Activated CD4-positive, alpha-beta T cell treated with anti-CD3 and anti-CD28 coated beads, Interleukin-2, amount 50 U/mL, for 24 hours (primary cell): Measurements from ENCODE around the gene PEX11A.
A peak's percentile ranks its signal among the peaks of the same experiment; 100 is the strongest.
"Not testable (repeated sequence)": the region's sequence is repeated elsewhere in the genome, so short reads cannot be mapped to it uniquely, and the experiment has no call there.

ENCODE experiments used
- DNase-seq, 2 donors: peaks; one replicate each; pipeline ENCODE4 v3.0.0-alpha.2; 2020; ENCODE audit warnings: low read depth in 1 of 2, low spot score in 1 of 2

Gene PEX11A, protein sequence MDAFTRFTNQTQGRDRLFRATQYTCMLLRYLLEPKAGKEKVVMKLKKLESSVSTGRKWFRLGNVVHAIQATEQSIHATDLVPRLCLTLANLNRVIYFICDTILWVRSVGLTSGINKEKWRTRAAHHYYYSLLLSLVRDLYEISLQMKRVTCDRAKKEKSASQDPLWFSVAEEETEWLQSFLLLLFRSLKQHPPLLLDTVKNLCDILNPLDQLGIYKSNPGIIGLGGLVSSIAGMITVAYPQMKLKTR

DNA sequence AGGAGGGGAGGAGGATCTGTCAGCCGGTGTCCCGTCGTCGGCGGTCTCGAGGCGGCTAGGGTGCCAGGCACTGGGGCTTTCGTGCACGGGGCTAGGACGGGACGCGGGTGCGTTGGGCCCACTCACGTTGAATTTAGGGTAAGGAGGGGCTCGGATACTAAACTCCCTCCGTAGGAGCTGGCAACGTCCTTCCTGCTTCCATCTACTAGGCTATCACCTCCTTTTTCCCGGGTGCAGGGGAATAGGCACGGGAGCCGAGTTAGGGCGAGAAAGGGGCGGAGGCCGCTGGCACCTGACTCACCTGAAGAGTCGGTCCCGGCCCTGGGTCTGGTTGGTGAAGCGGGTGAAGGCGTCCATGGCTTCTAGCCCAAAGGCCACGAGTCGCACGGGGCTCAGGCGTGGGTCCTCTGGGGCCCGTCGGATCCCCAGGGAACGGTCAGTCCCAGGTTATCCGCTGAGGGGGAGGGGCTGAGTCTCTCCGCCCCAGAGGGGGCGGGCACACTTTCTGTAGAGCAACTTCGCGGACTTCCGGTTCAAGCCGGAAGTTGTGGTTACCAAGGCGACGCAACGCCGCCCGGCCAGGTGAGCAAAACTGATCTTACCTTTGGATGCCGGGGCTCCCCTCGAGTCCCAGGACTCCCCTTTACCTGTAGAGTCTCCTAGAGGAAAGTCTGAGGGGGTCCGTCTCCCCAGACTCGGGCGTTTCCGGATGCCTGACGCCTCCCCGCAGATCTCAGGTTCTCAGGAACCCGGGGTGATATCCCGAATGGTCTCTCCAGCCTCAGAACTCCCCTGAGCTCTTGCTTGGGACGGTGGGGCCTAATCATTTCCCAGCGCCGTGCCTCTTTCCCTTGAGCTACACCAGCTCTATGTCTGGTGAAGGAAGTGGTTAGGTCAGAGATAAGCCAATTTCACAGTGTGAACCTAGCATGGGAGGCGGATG is at the start of gene PEX11A, which contains the start of gene WDR93:
PEX11A (minus strand) TSS at position 479 of the 943 bp plus-strand sequence; CDS start at position 357, 122 bp downstream.
WDR93 (plus strand) TSS at position 536 of the 943 bp plus-strand sequence. CDS start 10,936 bp downstream, outside the sequence.
- peak; percentile 64 to 70 for DNase-seq

DNA sequence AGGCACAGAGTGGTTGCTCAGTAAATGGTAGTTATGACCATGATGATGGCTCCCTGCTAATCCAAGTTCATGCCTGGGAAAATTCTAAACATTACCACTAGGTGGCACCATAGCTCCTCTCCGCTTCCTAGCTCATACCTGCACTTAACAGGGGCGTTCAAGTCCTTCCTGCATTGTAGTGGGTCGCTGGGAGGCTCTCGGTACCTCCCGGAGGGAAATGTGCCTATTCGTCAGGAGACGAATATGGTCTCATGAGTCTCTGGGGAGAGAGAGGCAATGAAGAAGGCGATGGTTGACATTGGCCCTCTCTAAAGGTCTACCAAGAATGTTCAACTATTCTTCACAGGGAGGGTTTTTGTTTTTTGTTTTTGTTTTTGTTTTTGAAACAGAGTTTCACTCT is 49.6 kb upstream of the PEX11A start:
- DNase-seq, result peak; percentile 15 to 49

DNA sequence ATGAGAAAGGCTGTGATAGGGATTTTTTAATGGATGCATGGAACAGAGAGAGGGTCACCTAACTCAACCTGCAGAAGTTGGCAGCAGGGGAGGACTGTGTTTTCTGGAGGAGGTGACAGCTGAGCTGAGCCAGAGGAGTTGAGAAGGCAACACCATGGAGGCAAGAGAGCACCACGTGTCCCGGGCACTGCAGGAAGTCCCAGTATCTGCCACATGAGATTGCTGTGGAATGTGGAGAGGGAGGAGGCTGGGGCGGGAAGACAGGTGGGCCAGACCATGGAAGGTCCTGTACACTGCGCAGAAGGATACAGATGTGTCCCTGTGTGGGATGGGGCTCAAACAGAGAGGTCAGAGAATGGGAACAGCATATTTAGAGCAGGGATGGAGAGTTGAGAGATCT is 45.2 kb upstream of the PEX11A start:
- DNase-seq, result no peak

DNA sequence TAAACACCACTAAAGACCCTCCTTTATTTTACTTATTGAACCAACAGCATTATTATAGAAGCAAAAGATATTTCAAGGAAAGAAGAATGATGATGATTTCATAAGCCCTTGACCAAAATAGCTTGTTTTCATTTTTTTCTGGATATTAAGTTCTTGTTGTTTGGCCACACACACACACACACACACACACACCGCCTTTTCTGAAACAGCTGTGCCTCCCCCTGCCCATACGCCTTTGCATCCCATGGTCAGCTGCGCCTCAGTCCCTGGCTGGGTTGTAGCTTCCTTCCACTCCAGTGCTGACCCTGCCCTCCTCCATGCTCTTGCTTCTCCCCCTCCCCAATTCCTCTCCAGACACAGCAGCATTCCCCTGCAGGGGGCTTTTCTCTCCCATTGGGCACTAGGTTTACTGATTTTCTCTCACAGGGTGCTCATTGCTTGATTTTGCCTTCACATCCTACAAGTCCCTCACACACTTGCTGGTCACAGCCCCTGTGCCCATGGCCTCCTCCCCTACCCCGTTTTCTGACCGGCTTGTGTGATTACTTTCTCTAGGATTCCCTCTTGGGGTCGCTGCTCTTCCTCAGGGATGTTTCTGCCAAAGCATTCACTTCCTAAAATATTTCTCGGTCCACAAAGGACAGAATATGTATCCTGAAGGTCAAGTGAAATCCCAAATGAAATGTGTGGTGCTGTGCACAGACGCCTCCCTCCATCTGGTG is 42.1 kb upstream of the PEX11A start:
- no peak for DNase-seq

DNA sequence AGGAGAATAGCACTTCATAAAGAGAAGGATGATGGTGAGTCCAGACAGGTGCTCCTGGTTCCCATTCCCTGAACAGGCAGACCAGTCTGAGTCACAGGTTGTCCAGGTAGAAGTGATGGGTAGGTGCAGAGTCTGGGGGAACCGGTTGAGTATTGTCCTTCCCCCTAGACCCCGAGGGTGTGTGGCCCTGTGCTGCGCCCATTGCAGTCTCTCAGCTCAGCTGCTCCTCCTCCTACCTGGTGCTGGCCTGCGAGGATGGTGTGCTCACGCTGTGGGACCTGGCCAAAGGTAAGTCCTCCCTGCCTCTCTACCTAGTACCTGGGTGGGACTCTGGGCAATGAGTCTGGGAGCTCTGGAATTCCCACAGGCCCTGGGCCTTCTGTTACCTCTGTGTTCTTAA is 40.7 kb upstream of the PEX11A start:
- no peak for DNase-seq

DNA sequence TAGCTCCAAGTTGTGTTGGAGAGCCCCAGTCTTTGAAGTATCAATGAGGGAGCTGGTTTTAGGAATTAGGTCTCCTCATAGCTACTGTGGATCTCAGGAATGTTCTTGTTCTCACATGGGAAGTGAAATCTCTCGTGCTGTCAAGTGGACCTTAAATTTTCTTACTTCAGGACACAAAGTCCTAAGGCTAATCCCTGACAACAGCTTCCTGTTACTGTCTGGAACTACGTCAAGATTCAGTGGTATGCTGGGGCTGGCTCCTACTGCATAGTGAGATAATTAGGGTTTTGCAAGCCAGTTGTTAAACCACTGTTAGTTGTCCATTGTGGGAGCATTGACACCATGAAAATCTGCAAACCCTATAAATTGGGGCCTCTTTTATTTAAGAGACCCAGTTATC is 37.7 kb upstream of the PEX11A start:
- DNase-seq, result no peak

DNA sequence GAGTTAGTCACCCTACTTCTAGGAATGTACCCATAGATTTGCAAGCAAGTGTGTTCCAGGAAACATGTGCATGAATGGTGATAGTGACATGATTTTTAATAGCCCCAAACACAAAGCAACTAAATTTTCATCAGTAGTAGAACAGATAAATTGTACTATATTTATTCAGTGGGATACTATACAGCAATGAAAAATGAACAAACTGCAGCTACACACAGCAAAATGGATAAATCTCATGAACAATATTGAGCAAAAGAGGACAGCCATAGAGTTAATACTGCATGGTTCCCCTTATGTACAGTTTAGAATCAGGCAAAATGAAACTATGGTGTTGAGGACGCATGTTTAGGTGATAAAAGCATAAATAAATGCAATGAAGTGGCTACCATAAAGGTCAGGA is 34.5 kb upstream of the PEX11A start:
- no peak for DNase-seq

DNA sequence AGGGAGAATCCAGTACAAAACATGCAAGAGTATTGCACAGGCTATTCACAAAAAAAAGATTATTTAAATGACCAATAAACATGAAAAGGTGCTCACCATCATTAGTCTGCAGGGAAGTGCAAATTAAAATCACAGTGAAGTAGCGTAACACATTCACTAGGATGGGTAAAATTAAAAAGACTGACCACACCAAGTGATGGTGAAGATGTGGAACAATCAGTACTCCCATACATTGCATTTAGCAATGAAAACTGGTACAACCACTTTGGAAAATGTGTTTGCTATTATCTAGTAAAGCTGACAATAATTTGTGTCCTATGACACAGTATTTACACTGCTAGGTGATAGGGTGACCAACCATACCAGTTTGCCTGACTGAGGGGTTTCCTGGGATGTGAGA is 34.1 kb upstream of the PEX11A start:
- no peak for DNase-seq

DNA sequence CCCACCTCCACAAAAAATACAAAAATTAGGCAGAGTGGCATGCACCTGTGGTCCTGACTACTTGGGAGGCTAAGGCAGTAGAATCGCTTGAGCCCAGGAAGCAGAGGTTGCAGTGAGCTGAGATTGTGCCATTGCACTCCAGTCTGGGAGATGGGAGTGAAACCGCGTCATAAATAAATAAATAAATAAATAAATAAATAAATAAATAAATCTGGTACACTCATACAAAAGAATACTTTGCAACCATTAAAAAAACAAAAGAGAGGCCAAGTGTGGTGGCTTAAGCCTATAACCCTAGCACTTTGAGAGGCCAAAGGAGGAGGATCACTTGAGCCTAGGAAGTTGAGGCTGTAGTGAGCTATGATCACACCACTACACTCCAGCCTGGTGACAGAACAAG is 32.5 kb upstream of the PEX11A start:
- no peak for DNase-seq

DNA sequence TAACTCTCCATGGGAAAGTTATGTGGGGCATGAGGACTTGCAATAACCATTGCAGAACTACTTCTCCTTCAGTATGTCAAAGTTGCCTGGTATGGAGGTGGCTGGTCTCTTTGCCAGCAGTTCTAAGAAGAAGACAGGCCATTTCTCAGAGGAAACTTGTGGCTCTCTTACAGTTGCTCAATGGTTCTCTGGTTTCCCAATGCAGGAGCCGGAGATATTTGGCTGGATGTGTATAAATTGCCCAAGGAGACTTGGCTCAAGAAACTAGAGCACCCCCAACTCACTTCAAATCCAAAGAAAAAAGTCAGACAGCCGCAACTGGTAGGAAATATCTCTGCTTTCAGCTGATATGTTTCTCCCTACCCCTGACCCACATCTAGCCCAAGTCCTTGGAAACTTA is 24.2 kb upstream of the PEX11A start:
- DNase-seq, result no peak

DNA sequence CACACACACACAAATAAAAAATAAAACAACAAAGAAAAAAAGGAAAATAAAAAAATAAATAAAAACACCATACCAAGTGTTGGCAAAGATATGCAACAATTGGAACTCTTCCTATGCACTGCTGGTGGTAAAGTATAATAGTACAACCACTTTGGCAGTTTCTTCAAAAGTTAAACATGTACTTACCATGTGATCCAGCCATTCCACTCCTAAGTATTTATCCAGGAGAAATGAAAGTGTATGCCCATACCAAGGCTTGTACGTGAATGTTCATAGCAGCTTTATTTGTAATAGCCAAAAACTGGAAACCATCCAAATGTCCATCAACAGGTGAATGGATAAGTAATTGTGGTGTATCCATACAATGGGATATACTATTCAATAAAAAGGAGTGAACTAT is 17.0 kb upstream of the PEX11A start:
- no peak for DNase-seq

DNA sequence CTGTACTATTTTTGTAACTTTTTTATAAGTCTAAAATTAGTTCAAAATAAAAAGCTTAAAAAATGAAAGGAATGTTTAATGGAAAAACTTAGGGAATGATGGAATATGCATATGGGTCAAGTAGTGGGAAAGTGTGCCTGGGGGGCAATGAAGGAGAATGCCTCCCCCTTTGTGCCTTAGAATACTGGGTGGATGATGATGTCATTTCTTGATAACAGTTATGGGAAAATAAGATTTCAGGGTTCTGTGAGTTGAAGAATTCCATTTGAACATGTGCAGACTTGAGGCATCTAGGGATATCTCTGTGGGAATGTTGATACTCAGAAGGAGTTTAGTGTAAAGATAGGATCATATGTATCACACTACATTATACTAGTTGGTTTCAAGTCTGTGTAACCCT is 13.9 kb upstream of the PEX11A start:
- no peak for DNase-seq

DNA sequence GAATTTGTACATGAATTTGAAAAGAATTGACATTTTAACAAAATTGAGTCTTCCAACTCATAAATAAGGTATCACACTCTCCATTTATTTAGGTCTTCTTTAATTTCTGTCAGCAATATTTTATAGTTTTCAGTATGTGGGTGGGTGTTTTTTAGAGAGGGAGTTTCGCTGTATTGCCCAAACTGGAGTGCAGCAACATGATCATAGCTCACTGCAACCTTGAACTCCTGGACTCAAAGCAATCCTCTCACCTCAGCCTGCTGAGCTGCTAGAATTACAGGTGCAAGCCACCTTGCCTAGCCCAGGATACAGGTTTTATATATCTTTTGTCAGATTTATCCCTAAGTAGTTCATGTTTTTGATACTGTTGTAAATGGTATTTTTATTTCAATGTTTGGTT is 4.6 kb upstream of the PEX11A start:
- DNase-seq, result no peak

DNA sequence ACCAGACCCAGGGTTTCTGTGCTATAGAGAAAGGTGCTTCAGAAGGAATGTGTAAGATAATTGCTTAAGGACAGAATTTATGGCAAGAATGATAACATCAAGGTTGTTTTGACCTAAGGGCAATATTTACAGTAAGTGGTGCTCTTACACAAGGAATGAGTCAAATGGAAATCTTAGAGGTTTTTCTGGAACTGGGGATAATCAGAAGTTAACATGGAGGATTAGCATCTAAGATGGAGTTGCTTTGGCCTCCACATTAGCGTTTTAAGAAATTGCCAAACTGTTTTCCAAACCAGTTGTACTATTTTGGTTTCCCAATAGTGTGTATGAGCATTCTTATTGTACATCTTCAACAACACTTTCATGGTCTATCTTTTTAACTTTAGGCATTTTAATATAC is 3.1 kb upstream of the PEX11A start:
- DNase-seq, result no peak

DNA sequence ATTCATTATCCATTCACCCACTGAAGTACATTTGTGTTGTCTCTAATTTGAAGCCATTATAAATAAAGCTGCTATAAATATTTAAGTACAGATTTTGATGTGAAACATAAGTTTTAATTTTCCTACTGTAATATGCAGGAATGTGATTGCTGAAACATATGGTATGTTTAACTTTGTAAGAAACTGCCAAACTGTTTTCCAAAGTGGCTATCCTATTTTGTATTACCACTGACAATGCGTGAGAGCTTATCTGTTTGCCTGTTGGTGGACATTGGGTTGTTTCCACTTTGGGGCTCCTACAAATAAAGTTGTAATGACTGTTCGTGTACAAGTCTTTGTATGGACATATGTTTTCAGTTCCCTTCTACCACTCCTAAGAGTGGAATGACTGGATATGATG is 2.5 kb upstream of the PEX11A start:
- no peak for DNase-seq

DNA sequence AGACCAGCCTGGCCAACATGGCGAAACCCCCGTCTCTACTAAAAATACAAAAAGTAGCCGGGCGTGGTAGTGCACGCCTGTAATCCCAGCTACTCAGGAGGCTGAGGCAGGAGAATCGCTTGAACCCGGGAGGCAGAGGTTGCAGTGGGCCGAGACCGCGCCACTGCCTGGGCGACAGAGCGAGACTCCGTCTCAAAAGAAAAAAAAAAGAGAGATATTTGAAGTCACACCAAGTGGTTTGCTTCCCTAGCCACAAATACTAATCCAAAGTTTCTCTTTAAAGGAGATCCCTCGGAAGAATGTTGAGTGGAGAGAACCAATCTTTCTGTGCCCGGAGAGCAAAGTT is 651 bp downstream of the PEX11A start:
- not testable (repeated sequence) for DNase-seq

DNA sequence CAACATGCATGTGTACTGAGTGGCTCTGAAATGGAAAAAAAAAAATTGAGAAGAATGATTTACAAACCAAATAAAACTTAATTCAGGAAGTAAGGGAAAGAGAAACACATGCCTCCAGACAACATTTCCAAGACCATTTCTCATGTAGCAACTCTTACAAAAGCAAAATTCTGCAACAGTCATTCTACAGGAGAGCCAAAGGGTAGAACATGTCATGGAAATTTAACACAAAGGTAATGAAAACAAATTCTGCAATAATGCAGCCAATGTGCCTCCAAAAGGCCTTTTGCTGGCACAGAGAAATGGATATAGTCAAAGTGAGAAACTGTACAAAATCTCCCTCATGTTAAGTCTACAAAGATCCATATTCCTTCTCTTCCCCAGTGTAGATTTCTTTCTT is 4.0 kb downstream of the PEX11A start:
- no peak for DNase-seq

DNA sequence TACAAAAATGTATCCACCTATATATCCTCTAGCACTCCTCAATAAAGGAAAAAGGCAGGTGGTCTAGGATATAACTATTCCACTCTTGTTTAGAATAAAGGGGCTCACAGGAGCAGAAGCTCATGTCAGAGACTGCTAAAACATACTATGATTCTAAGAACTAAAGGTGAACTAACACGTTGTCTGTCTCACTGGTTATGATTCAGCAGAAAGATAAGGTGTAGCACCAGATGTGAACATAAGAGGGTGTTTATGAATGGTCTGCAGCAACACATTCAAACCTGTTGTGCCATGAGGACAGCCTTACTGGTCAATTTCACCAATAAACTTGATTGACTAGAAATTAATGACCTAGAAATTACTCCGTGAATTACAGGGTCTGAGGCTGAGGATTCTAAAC is 4.6 kb downstream of the PEX11A start:
- no peak for DNase-seq

DNA sequence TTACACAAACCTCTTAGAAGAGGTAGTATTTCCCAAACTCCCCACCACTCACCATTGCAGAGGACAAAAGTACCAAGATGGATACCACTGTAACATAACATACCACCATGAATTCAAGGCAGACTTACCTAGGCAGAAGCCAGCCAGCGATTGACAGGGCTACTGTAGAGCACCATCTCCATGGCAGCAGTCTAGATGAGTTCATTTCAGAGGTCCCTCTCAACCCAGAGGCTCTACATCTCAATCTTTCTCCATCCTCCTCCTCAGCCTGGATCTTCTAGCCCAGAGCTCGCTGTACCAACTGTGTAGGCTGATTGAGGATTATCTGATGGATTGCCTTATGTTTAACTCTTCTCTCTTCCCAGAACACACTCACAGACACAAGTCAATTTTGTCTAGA is 9.4 kb downstream of the PEX11A start:
- no peak for DNase-seq

DNA sequence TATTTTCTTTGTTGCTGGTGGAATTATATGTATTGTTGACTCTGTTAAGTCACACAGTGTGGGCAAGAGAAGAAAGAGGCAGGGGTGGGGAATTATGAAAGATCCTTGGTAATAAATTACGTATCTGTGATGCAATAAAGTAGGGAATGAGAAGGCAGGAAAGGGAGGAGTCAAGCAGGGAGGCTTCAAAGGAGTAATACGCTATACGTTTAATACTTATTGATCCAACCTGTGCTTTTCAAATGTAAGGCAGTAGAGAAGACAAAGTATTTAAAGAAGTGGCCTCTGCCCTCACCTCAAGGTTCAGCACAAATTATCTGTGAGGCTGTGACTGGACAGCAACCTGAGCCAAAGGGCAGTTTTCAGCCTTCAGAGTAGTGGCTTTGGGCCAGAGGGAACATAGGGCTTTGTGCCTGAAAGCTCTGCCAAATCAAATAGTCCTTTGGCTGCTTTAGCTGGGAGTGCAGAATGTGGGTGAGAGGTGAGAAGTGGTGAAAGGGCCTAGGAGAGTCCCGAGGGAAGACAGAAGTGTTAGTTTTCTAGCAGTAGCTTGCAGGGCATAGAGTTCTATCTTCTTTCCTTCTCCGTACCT is 10.2 kb downstream of the PEX11A start:
- no peak for DNase-seq

DNA sequence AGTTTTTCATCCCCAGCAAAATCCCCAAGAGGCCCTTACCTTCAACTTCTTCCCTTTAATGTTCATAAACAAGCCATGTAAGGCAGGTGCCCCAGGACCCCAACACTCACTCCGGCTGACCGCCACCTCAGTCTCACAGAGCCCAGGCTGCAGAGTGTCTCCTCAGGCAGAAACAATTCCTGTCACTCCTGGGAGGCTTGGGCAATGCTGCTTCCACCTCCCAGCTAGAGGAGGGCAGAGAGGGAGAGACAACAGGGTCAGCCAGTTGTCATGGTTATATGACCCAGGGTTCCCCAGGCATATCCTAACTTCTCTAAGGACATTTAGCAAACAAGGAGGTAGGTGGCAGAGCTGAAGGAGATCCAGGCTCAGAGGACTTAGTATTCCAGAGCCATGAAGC is 11.3 kb downstream of the PEX11A start, which contains the start of gene PLIN1:
PLIN1 (minus strand) TSS at position 156 of the 400 bp plus-strand sequence. CDS start 1,878 bp downstream, outside the sequence.
- DNase-seq, result no peak
